ENCODE measurements around the gene MRNIP.

- TF ChIP-seq CTCF (IDR thresholded peaks at IDR 0.05) (no peak), POLR2A (IDR thresholded peaks at IDR 0.05) (no peak)
Observed at GRCh38 chr5:179872055-179872827, 13.6 kb upstream of the MRNIP start.

All from gastroesophageal sphincter (tissue), 3 donors.